Measurements from ENCODE around the gene DENND4A. TPM values are rescaled to one million over a fixed set of nuclear protein-coding genes. Genes with fewer than 3 reads are reported as not detected.

Gene DENND4A
- total RNA-seq, 4 donors from 2014 or later, result 20.3 to 42.3 (median 33.7) TPM

DNA sequence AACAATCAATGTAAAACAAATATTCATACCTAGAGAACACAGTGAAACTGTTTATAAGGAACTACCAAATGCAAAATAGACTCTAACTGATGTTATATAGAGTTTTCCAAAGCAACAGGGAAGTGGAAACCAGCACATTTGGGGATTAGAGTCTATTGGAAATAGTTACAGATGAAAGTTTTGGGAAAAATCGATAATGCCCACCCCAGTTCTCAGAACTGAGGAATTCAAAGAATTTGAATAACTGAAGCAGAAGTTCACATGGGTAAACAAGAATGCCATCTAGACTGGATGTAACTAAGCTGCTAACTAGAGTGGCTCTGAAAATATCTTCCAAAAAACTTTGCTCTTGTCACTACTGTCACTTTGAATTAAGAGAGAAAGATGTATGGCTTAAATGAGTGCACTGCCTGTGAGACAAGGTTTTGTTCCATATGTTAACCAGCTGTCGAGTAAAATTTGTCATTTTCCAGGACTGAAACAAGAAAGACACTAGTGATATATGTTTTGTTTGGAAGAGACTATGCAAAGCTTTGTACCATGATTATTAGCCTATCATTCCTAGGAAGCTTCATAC is 9.2 kb upstream of the DENND4A start:
- Histone ChIP-seq H3K27ac (no peak overlapping the region), H3K36me3 (no peaks in the 10 kb centered on the region), H3K4me1 (no peaks in the 10 kb centered on the region), H3K27me3 (no peaks in the 10 kb centered on the region), H3K9me3 (no peaks in the 10 kb centered on the region), H3K4me3 (no peak overlapping the region)
- TF ChIP-seq POLR2A (IDR thresholded peaks at IDR 0.05), result no peak
- TF ChIP-seq, protein P1, sequence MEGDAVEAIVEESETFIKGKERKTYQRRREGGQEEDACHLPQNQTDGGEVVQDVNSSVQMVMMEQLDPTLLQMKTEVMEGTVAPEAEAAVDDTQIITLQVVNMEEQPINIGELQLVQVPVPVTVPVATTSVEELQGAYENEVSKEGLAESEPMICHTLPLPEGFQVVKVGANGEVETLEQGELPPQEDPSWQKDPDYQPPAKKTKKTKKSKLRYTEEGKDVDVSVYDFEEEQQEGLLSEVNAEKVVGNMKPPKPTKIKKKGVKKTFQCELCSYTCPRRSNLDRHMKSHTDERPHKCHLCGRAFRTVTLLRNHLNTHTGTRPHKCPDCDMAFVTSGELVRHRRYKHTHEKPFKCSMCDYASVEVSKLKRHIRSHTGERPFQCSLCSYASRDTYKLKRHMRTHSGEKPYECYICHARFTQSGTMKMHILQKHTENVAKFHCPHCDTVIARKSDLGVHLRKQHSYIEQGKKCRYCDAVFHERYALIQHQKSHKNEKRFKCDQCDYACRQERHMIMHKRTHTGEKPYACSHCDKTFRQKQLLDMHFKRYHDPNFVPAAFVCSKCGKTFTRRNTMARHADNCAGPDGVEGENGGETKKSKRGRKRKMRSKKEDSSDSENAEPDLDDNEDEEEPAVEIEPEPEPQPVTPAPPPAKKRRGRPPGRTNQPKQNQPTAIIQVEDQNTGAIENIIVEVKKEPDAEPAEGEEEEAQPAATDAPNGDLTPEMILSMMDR (IDR thresholded peaks at IDR 0.05), result no peak
- TF ChIP-seq POLR2AphosphoS5 (IDR thresholded peaks at IDR 0.05), result no peak
- TF ChIP-seq EP300 (IDR thresholded peaks at IDR 0.05), result no peak
- ATAC-seq, result no peak
- 43 to 45% methylated on average over 1 to 2 of the region's 2 CpGs for WGBS, 2 donors (ENCODE audit: low coverage in 1 of 2)

DNA sequence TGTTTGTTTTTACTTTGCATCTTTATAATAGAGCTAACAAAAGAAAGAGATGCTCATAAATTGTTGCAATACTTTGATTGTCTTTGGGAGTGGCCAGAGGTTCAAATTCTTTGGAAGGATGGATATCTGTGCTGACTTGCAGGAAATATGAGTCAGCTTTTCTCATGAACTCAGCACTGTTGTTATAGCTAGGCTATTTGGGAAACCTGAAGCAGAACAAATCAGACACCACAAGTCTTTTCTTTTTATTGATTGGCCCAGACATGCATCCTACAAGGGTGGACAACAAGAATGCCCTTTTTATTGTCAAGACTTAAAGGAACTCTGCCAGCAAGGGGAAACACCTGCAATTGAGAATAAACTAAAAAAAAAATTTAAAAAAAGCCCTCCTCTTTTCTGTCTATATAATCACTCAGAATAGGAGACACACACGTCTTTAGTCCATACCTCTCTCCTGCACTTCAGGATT is 4.6 kb upstream of the DENND4A start:
- Histone ChIP-seq H3K4me3 (no peak overlapping the region), H3K27me3 (no peaks in the 10 kb centered on the region), H3K27ac (no peak overlapping the region), H3K36me3 (no peaks in the 10 kb centered on the region), H3K4me1 (peaks cover 0 to 9% (median 5%) of the 10 kb centered on the region in 3 donors), H3K9me3 (no peaks in the 10 kb centered on the region)
- WGBS, 2 donors (ENCODE audit: low coverage in 1 of 2), result 75 to 89% methylated on average over 1 of the region's 1 CpG
- TF ChIP-seq POLR2A (IDR thresholded peaks at IDR 0.05) (no peak), EP300 (IDR thresholded peaks at IDR 0.05) (no peak), POLR2AphosphoS5 (IDR thresholded peaks at IDR 0.05) (no peak)
- TF ChIP-seq, protein P1 (IDR thresholded peaks at IDR 0.05), result no peak
- no peak for ATAC-seq

DNA sequence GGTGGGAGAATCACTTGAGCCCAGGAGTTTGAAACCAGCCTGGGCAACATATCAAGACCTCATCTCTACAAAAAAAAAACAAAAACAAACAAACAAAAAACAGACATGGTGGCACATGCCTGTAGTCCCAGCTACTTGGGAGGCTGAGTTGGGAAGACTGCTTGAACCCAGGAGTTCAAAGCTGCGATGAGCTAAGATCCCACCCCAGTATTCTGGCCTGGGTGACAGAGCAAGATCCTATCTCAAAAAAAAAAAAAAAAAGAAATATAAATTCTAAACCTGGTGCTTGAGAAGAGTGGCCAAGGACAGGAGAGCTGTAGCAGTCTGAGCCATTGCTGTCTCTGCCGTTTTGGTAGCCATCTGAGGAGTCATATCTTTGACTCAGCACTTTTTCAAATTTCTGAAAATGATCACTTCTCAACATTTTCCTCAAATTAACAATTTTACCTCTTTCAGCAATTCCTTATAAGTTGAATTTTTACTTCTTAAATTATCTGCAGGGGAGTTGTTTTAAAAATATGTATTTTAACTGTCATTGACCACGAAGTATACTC is 3.6 kb upstream of the DENND4A start:
- no peaks in the 10 kb centered on the region for H3K9me3 ChIP-seq
- TF ChIP-seq, protein P1 (IDR thresholded peaks at IDR 0.05), result no peak
- TF ChIP-seq EP300 (IDR thresholded peaks at IDR 0.05), result no peak
- TF ChIP-seq POLR2A (IDR thresholded peaks at IDR 0.05), result no peak
- TF ChIP-seq POLR2AphosphoS5 (IDR thresholded peaks at IDR 0.05), result no peak

DNA sequence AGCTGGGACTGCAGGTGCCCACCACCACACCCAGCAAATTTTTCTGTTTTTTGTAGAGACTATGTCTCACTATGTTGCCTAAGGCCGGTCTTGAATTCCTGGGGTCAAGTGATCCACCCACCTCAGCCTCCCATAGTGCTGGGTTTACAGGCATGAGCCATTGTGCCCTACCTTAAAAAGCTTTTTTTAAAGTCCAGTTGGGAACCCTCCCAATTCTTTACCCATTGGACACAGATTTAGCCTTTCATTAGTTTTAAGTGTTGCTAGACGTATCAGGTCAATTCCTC is 1.7 kb upstream of the DENND4A start:
- Histone ChIP-seq H3K27ac (no peak overlapping the region), H3K27me3 (no peaks in the 10 kb centered on the region), H3K4me3 (no peak overlapping the region), H3K36me3 (no peaks in the 10 kb centered on the region), H3K9me3 (no peaks in the 10 kb centered on the region), H3K4me1 (peaks cover 0 to 28% (median 5%) of the 10 kb centered on the region in 3 donors)
- 88 to 100% methylated on average over 1 to 2 of the region's 2 CpGs for WGBS, 2 donors (ENCODE audit: low coverage in 1 of 2)
- no peak for ATAC-seq
- no peak for TF ChIP-seq POLR2AphosphoS5 (IDR thresholded peaks at IDR 0.05)

More for the DNA sequence above, 3.6 kb upstream of the DENND4A start:
- Histone ChIP-seq H3K27ac (no peak overlapping the region), H3K4me3 (no peak overlapping the region), H3K36me3 (no peaks in the 10 kb centered on the region), H3K27me3 (no peaks in the 10 kb centered on the region), H3K4me1 (peaks cover 0 to 13% (median 5%) of the 10 kb centered on the region in 3 donors)
- no peak for ATAC-seq
- WGBS, 2 donors (ENCODE audit: low coverage in 1 of 2), result 76 to 81% methylated on average over 3 of the region's 3 CpGs

DNA sequence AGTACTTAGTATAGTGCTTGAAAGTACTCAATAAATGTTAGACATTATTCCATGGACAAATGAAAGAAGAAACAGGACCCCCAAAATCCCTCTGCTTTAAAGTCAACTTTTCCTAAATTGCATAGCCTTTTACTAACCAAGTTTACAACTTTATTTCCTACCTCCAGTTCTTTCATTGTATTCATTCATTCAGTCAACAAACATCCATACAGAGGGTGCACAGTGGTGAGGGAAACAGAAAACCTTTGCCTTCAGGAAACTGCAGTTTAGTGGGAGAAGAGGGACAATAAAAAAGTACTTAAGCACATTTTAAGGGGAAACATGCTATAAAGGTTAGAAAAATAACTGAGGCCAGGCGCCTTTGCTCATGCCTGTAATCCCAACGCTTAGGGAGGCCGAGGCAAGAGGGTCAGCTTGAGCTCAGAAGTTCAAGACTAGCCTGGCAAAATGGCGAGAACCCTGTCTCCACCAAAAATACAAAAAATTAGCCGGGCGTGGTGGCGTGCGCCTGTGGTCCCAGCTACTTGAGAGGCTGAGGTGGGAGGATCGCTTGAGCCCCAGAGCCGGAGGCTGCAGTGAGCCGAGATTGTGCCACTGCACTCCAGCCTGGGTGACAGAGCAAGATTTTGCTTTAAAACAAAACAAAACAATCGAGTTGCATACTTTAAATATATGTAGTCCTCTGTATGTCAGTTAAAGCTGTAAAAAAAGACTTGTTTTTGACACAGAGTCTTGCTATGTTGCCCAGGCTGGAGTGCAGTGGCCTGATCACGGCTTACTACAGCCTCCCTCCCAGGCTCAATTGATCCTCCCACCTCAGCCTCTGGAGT is 1.1 kb upstream of the DENND4A start:
- Histone ChIP-seq H3K4me1 (peaks cover 0 to 30% (median 5%) of the 10 kb centered on the region in 3 donors), H3K27me3 (no peaks in the 10 kb centered on the region), H3K36me3 (no peaks in the 10 kb centered on the region), H3K4me3 (peak overlapping the region; percentile 85 to 95), H3K9me3 (no peaks in the 10 kb centered on the region), H3K27ac (peak overlapping the region; percentile 96 to 100 (median 98))
- 83 to 93% methylated on average over 7 to 10 of the region's 13 CpGs for WGBS, 2 donors (ENCODE audit: low coverage in 1 of 2)
- ATAC-seq, result no peak
- TF ChIP-seq, protein P1 (IDR thresholded peaks at IDR 0.05), result no peak
- TF ChIP-seq POLR2AphosphoS5 (IDR thresholded peaks at IDR 0.05) (no peak), POLR2A (IDR thresholded peaks at IDR 0.05) (no peak), EP300 (IDR thresholded peaks at IDR 0.05) (no peak)

Measured in gastroesophageal sphincter (tissue), 4 donors.